Caco-2 (cell line): ENCODE data around the gene HIF1A. TPM values are rescaled to one million over a fixed set of nuclear protein-coding genes. Genes with fewer than 3 reads are reported as not detected.

Experiments
- BruUV-seq: library from RNA; stranded (reverse); fragments of 400-500 nt; replicated peaks from 2 replicates; lab custom pipeline; 2021; lab: Mats Ljungman, UMichigan
- CTCF ChIA-PET: fragments of 300-600 bp; sonication (Branson Sonifier 250); formaldehyde crosslinking; loops from one replicate; lab custom pipeline; 2022; ENCODE audit warnings: antibody characterized with exemption; lab: Charles Lee
- POLR2A ChIA-PET: fragments of 300-600 bp; sonication (Branson Sonifier 250); formaldehyde crosslinking; loops from one replicate; lab custom pipeline; 2022; ENCODE audit warnings: antibody characterized with exemption; lab: Charles Lee
- DNase-seq, 2 experiments: peaks; one replicate each; pipeline versions ENCODE4 v3.0.0 to v3.0.0-alpha.2; 2020 to 2022
- H3K27me3 ChIP-seq: replicated peaks from 2 replicates; pipeline ENCODE4 v1.6.0; 2011; ENCODE audit warnings: low read length; ENCODE audit not compliant: control insufficient read depth, insufficient read depth
- H3K36me3 ChIP-seq: 2 replicates; pipeline ENCODE4 v1.5.1; 2011; ENCODE audit warnings: low read length; ENCODE audit not compliant: control insufficient read depth, insufficient read depth
- H3K4me1 ChIP-seq: fragments of 250-450 bp; sonication (Bioruptor Pico); 2 replicates; pipeline ENCODE4 v1.5.1; 2020; ENCODE audit warnings: mild to moderate bottlenecking
- H3K4me3 ChIP-seq: 2 replicates; pipeline ENCODE4 v1.5.1; 2011; ENCODE audit warnings: low read depth, mild to moderate bottlenecking, control low read depth, low read length
- H3K9me3 ChIP-seq: fragments of 250-450 bp; sonication (Bioruptor Pico); 2 replicates; pipeline ENCODE4 v1.5.1; 2020; ENCODE audit warnings: mild to moderate bottlenecking, moderate library complexity
- H3K27ac Mint-ChIP-seq: one replicate; pipeline ENCODE4 v1.8.0; 2022; ENCODE audit warnings: mixed read lengths; ENCODE audit not compliant: unreplicated experiment
- H3K27me3 Mint-ChIP-seq: one replicate; pipeline ENCODE4 v1.8.0; 2022; ENCODE audit warnings: mixed read lengths; ENCODE audit not compliant: insufficient read depth, unreplicated experiment
- H3K36me3 Mint-ChIP-seq: one replicate; pipeline ENCODE4 v1.8.0; 2022; ENCODE audit warnings: mild to moderate bottlenecking, mixed read lengths; ENCODE audit not compliant: insufficient read depth, unreplicated experiment
- H3K4me1 Mint-ChIP-seq: one replicate; pipeline ENCODE4 v1.8.0; 2022; ENCODE audit warnings: low read depth, mixed read lengths; ENCODE audit not compliant: unreplicated experiment
- H3K4me3 Mint-ChIP-seq: one replicate; pipeline ENCODE4 v1.8.0; 2022; ENCODE audit warnings: mild to moderate bottlenecking, moderate library complexity, mixed read lengths; ENCODE audit not compliant: unreplicated experiment
- H3K9me3 Mint-ChIP-seq: one replicate; pipeline ENCODE4 v1.8.0; 2022; ENCODE audit warnings: mixed read lengths; ENCODE audit not compliant: unreplicated experiment
- intact Hi-C: fragments of 100-400 bp; cut with micrococcal nuclease; formaldehyde crosslinking; loops from one replicate; pipeline ENCODE4 v1.10.0; 2022; ENCODE audit not compliant: unreplicated experiment
- total RNA-seq: library from RNA; stranded (reverse); gene quantifications from 2 replicates; pipeline ENCODE4 v1.2.3, GENCODE V29; 2022
- TF ChIP-seq, protein P1 (sequence below), 2 experiments: fragments of 200-600 bp in 1 of 2; IDR thresholded peaks; 1 replicate in 1 of 2; 2 replicates in 1 of 2; pipeline versions ENCODE4 v1.5.1 to v1.8.0; 2011 to 2022; ENCODE audit warnings: antibody characterized with exemption in 1 of 2, control low read depth in 1 of 2, inconsistent platforms in 1 of 2, low read depth in 1 of 2, low read length in 1 of 2, mild to moderate bottlenecking in 1 of 2, moderate library complexity in 1 of 2; ENCODE audit not compliant: insufficient read depth in 1 of 2, severe bottlenecking in 1 of 2, unreplicated experiment in 1 of 2

The HIF1A gene
- total RNA-seq, 1 experiment from 2014 or later, result 127 TPM

GRCh38 chr14:61659582-61659981, 35.7 kb upstream of the HIF1A start:
- Mint-ChIP-seq H3K4me3 (no peak overlapping the region), H3K9me3 (no peaks in the 10 kb centered on the region), H3K27ac (no peak overlapping the region), H3K4me1 (no peaks in the 10 kb centered on the region), H3K27me3 (no peaks in the 10 kb centered on the region), H3K36me3 (no peaks in the 10 kb centered on the region)
- Histone ChIP-seq H3K4me3 (no peak overlapping the region), H3K4me1 (no peaks in the 10 kb centered on the region), H3K9me3 (0 out of 2 replicates have a peak, but pooled peaks cover 4% of the 10 kb centered on the region), H3K36me3 (no peaks in the 10 kb centered on the region), H3K27me3 (no peaks in the 10 kb centered on the region)
- intact Hi-C loops, result no loop called here
- no peak for DNase-seq
- ChIA-PET POLR2A (no interaction called here), CTCF (no interaction called here)
- no TSS peak for BruUV-seq
- TF ChIP-seq, protein P1, sequence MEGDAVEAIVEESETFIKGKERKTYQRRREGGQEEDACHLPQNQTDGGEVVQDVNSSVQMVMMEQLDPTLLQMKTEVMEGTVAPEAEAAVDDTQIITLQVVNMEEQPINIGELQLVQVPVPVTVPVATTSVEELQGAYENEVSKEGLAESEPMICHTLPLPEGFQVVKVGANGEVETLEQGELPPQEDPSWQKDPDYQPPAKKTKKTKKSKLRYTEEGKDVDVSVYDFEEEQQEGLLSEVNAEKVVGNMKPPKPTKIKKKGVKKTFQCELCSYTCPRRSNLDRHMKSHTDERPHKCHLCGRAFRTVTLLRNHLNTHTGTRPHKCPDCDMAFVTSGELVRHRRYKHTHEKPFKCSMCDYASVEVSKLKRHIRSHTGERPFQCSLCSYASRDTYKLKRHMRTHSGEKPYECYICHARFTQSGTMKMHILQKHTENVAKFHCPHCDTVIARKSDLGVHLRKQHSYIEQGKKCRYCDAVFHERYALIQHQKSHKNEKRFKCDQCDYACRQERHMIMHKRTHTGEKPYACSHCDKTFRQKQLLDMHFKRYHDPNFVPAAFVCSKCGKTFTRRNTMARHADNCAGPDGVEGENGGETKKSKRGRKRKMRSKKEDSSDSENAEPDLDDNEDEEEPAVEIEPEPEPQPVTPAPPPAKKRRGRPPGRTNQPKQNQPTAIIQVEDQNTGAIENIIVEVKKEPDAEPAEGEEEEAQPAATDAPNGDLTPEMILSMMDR (IDR thresholded peaks at IDR 0.05; ENCODE audit: insufficient read depth in 1 of 2, low read depth in 1 of 2, low read length in 1 of 2, severe bottlenecking in 1 of 2, unreplicated experiment in 1 of 2), result no peak

- Histone ChIP-seq H3K27me3 (no peaks in the 10 kb centered on the region), H3K4me3 (no peak overlapping the region), H3K9me3 (0 out of 2 replicates have a peak, but pooled peaks cover 4% of the 10 kb centered on the region), H3K4me1 (no peaks in the 10 kb centered on the region), H3K36me3 (no peaks in the 10 kb centered on the region)
- Mint-ChIP-seq H3K36me3 (no peaks in the 10 kb centered on the region), H3K4me1 (no peaks in the 10 kb centered on the region), H3K27me3 (no peaks in the 10 kb centered on the region), H3K4me3 (no peak overlapping the region), H3K9me3 (no peaks in the 10 kb centered on the region), H3K27ac (no peak overlapping the region)
- TF ChIP-seq, protein P1 (IDR thresholded peaks at IDR 0.05; ENCODE audit: insufficient read depth in 1 of 2, low read depth in 1 of 2, low read length in 1 of 2, severe bottlenecking in 1 of 2, unreplicated experiment in 1 of 2), result no peak
- BruUV-seq, result no TSS peak
- intact Hi-C loops, result no loop called here
- ChIA-PET POLR2A (no interaction called here), CTCF (no interaction called here)
- DNase-seq, result no peak
These were observed 33.6 kb upstream of the HIF1A start for GRCh38 chr14:61661471-61662400.

- CTCF ChIA-PET, result no interaction called here
- Histone ChIP-seq H3K4me1 (no peaks in the 10 kb centered on the region), H3K4me3 (no peak overlapping the region), H3K36me3 (no peaks in the 10 kb centered on the region), H3K27me3 (no peaks in the 10 kb centered on the region), H3K9me3 (0 out of 2 replicates have a peak, but pooled peaks cover 4% of the 10 kb centered on the region)
- TF ChIP-seq, protein P1 (IDR thresholded peaks at IDR 0.05; ENCODE audit: insufficient read depth in 1 of 2, low read depth in 1 of 2, low read length in 1 of 2, severe bottlenecking in 1 of 2, unreplicated experiment in 1 of 2), result no peak
- peak in 1 of 2 experiments; percentile 19 for DNase-seq
- Mint-ChIP-seq H3K4me1 (no peaks in the 10 kb centered on the region), H3K9me3 (no peaks in the 10 kb centered on the region), H3K4me3 (no peak overlapping the region), H3K36me3 (no peaks in the 10 kb centered on the region), H3K27ac (no peak overlapping the region), H3K27me3 (no peaks in the 10 kb centered on the region)
- intact Hi-C loops, result no loop called here
- BruUV-seq, result no TSS peak
- POLR2A ChIA-PET, result no interaction called here
These were observed 32.6 kb upstream of the HIF1A start for GRCh38 chr14:61662437-61663311.
